Stimulated activated CD8-positive, alpha-beta memory T cell treated with anti-CD3 and anti-CD28 coated beads, Interleukin-4, amount 100 ng/mL, for 24 hours (primary cell): ENCODE data around the gene PANX1.

ENCODE experiments used
- DNase-seq: peaks from one replicate; pipeline ENCODE4 v3.0.0-alpha.2; 2020; ENCODE audit warnings: low read depth

The PANX1 gene

DNA sequence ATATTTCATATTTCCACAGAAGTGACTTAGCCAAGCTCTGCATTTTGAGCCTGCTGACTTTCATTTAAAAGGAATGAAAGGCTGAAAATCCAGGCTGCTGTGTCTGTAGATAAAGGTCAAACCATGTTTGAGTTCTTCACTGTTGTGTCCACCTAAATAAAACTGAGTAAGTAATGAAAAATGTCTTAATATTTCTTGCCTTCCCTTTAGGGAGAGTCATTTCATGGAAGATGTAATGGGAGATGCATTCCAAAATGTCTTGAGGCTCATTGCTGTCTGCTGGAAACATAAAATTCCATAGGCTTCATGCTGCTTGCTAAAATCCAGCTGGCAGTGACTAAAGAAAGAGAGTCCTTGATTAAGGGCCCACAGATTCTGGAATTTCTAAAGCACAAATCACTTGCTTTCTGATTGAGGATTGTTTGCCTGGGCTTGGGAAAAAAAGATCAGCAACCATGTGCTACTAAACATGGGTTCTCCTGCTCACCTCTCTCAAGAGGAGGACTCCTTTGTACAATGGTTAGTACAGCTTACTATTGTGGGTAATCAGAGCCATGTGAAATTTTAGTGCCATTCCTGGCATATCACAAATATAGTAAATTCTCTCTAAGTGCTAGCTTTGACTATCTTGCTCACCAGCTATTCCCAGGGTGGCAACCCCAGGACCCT lies 56.9 kb downstream of the PANX1 start:
- no peak for DNase-seq

DNA sequence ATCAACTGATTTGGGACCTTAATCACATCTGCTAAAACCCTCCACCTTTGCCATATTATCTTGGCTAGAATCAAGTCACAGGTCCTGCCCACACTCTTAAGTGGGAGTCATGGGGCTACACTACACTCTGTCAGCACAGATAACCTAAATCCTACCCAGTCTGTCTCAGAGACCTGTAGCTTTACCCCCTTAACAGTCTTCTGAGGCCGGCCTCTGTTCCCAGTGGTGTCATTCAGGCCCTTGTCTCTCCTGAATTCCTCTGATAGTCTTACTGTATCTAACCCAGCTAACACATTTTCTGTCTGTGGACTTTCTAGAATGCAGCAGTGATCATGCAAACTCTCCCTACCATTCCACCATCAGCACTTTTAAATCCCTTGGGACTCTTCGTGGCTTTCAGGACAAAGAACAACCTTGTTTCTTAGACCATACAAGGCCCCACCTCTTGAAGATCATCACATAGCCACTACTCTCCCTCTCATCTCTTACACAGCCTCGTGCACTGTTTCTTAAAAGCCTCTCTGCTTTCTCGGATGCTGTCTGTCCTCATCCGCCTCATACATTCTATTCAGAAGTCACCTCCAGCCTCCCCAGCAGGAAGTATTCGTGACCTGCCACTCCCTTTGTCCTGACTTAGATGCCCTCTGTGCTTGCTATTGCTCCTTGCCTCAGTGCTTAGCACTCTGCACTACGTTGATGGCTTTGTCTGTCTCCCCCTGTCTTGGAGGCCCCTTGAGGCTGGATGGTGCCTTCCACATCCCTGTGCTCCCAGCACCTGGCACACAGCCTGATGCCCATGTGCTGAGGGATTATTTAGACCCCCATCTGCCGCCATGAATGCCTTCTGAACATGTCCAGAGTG lies 57.9 kb downstream of the PANX1 start:
- no peak for DNase-seq

DNA sequence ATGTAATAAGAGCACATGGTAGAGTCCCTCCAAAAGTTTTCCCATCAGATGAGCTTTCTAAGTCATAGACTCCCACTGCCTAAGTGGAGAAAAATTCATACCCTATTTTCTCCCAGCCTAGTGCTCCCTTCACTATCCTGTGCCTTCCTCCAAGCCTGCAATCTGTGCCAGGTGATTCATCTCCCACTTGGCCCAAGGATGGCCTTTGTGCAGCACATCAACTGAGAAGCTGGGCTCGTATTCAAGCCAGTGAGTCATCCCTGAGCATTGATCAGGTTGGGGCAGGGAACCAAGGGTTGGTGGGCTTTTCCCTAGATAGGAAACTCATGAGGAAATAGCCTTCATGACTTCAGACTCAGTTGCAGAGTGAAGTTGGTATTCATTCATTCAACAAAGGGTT lies 64.6 kb downstream of the PANX1 start:
- no peak for DNase-seq

DNA sequence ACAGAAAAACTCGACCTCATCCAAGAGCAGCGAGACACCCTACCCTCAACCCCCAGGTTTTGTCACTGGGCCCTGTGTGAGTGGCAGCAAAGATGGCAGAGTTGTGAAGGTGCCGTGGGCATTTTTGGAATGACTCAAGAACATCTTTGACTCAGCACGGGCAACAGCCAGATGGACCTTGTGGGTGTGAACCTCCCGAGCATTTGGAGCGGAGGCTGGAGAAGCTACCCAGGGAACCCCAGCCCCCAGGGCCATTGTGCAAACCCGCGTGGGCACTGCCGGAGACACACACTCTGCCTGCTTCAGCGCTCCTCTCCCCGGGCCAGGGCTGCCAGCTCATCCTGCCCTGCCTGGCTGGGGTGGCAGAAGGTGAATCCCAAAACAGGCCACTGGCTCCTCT lies 66.1 kb downstream of the PANX1 start:
- no peak for DNase-seq

DNA sequence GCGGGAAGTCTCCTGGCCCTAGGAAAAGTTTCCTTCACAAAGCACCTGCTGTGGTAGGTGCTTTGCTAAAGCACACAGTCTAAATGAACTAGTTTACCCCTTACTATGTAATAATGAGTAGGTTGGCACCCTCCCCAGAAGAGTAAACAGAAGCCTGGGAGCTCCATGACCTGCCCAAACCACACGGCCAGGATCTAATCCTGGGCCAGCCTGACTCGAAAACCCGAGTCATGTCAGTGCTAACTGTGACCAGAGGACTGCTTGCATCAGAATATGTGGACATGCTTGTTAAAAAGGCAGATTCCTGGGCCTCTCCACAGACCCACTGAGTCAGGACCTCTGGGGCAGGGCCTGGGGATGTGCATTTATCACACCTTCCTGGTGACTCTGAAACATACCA lies 67.7 kb downstream of the PANX1 start:
- no peak for DNase-seq

DNA sequence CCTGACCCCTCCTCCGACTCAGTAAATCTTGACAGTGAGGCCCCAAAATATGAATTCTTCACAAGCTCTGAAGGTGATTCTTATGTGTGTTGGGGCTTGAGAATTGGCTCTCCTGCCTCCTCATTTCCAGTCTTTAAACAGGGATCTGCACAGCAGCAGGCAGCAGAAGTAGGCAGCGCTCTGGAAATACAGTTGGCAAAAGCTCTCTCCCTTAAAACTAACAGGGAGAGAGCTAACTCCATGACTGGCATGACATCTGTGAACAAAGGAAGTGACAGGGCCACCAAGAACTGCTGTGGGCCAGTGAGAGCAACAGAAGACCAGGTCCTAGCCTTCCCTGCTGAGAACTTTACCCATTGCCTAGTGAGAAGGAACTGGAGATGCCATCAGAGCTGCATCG lies 70.1 kb downstream of the PANX1 start:
- no peak for DNase-seq

DNA sequence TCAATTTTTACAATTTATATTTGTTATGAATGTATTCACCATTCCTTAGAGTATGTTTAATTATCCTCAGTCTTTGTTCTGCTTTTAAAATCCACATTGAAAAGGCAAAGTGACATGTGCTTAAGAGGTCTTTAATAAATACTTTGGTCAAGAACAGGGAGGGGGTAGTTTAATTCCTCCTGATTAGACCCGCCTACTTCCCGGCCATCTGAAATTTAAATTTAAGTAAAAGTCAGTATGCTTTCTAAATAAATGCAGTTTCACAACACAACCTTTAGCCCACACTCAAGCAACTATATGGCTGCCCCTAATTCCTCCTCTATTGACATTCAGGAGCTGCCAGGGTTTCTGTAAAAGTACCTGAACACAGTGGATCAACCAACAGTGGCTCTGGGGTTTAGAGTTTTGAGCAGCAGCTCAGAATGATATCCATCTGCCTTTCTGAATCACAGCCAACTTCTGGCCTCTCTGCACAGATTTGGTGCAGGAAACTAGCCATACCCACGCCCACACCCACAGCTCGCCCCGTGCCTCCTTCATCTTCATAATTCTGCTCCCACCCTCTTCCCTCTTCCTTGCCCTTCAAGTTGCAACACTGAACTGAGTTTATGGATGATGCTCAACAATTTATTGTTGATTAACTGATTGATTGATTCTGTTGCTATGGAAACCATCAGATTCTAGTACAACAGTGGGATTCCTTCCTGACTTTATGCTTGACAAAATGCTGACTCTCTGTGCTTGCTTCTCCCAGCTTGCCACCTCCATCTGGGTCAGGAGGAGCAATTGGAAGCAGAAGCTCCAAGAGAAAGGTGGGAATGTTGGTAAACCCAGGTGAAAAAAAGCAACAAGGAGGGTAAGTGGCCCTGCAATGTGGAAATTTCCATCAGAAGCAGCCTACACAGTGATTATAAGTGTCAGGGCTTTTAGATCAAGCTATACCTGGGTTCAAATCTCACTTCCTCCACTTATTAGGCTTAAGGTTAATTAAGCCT lies 70.8 kb downstream of the PANX1 start:
- DNase-seq = no peak

DNA sequence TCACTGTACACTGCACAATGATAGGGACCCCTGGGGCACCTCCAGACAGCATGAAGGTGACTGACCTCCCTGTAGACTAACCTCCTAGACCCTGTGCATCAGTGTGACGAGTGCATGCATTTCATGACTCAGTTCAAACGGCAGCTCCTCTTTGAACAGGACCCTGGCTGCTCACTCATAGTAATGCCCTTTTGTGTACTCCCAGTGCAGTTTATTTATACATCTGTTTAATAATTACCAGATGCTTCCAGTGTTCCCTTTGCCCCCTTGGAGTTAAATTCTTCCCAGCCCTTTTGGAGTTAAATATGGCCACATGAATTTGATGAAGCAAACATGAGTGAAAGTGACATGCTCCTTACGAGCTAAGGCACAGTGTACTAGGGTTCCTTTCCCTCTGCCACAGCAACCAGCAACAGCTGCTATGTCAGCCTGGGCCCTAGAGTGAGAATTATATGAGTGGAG lies 72.4 kb downstream of the PANX1 start:
- DNase-seq = no peak

DNA sequence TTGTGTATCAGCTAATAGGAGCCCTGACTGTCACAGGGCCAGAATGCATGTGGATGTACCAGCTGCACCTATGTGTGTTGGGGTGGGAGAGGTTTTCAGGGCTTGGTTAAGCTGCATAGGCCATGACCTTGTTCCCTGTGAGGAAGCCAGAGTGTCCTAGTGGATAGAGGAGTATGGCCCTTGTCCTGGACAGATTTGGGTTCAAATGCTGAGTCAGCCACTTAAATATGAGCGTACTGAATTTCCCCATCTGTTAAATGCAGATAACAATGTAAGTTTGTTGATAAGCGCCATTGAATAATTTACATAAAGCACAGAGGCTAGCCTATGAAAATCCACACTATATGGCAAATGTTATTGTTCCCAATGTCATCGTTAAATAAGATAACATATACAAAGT lies 74.4 kb downstream of the PANX1 start:
- no peak for DNase-seq

DNA sequence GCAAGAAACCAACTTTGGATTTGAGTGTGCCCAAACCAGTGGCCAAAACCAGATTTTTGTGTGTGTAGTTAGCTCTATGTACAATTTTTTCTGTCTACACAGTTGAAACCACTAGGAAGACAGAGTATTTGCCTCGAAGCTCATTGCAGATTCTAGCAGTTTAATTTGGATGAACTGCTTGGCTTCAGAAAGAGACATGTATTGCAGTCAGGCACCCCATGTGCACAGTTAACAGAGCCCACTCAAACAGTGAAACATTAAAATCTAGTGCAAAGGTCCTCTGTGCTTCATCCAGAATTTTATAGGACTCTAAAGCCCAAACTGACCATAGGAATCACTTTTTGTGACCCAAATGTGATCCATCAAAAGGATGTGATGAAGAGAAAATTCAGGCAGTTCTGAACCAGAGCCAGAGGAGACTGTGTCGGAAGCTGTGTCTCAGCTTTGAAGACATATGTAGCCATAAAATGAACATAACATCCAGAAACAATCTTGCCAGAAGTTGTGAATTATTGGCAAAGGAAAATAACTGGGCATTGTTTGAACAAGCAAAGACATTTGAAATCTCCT lies 82.7 kb downstream of the PANX1 start:
- DNase-seq = no peak

DNA sequence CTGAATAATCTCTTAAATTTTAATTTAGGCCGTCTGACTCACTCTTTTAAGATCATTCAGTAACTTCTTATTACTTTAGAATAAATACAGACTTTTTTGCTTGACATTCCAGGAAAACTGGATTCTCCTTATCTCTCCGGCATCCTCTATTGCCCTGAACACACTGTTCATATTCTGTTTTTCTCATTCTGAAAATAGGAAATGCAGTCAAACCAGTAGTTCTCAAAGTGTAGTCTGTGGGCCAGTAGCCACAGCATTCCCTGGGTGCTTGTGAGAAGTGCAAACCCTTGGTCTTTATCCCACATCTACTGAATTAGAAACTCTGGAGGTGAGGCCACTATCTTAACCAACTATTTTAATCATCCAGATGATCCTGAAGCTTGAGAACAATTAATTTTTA lies 84.3 kb downstream of the PANX1 start:
- no peak for DNase-seq

DNA sequence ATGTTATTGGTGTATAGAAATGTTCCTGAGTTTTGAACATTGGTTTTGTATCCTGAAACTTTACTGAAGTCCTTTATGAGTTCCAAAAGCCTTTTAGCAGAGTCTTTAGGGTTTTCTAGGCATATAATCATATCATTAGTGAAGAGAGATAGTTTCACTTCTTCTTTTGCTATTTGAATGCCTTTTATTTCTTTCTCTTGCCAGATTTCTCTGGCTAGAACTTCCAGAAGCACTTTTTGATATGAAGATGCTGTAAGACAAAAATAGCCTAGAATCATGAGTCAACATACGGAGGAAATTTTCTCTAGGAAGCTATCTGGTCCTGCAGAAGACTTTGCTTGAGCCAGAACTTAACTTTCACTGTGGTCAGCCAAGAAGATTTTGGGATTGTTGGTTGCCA lies 89.1 kb downstream of the PANX1 start:
- DNase-seq = no peak

DNA sequence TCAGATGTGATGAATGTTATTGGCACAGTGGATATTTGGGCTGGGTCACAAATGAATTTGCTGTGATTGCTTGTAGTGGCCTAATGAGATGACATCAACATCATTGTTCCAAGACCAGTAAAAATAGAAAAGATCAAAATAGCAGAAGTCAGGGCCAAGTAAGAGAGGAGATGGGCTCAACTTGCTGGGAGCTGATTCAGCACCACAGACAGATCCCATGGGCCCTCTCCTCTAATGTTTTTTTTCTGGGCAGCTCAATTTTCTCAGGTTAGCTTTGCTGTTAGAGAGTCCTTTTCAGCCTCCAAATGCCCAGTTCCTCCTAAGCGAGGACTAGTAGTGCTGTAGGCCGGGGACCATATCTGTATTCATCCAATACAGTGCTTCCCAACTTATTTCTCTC lies 89.7 kb downstream of the PANX1 start:
- DNase-seq = no peak

DNA sequence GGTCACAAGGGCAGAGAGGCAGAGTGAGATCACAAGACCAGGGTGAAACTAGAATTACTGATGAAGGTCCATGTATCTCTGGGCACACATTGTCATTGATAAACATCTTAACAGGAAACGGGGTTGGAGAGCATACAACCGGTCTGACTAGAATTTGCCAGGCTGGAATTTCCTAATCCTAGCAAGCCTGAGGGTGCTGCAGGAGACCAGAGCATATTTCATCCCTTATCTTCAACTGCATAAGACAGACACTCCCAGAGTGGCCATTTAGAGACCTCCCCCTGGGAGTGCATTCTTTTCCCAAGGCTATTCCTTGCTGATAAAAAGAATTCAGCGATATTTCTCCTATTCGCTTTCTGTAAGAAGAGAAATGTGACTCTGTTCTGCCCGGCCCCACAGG lies 91.1 kb downstream of the PANX1 start:
- no peak for DNase-seq

DNA sequence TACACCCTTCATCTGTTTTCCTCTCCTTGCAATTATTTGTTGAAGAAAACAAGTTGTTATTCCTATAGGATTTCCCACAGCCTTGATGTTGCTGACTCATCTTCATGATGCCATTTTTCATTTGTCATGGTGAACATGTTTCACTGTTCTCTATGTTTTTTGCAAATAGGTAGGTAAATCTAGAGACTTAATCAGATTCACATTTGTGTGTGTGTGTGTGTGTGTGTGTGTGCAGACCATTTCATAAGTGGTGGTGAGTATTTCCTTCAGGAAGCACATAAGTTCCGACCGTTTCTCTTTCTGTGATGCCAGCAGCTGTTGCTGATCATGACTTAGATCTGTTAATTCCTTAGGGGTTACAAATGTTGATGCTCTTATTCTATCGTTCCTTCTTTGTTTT lies 95.4 kb downstream of the PANX1 start:
- DNase-seq = no peak
